Neural cell (in vitro differentiated cells): ENCODE results near the gene EDA.

Experiments used
- EP300 ChIP-seq: fragments of 450-650 bp; conservative IDR thresholded peaks from 2 replicates; pipeline ENCODE4 v1.6.1; 2014; ENCODE audit warnings: antibody characterized with exemption, mild to moderate bottlenecking, moderate library complexity; ENCODE audit not compliant: poor library complexity, severe bottlenecking
- EZH2 ChIP-seq: fragments of 200-600, 300-800 bp; shearing (Covaris generic), sonication (generic); IDR thresholded peaks from 2 replicates; pipeline ENCODE4 v1.6.1; 2014; ENCODE audit warnings: antibody characterized with exemption, low read length, borderline replicate concordance, mild to moderate bottlenecking; ENCODE audit not compliant: insufficient read depth, poor library complexity, severe bottlenecking
- MXI1 ChIP-seq: fragments of 450-650 bp; conservative IDR thresholded peaks from 2 replicates; pipeline ENCODE4 v1.6.1; 2014; ENCODE audit warnings: antibody characterized with exemption, mild to moderate bottlenecking; ENCODE audit not compliant: poor library complexity, severe bottlenecking
- POLR2AphosphoS5 ChIP-seq: IDR thresholded peaks from 2 replicates; pipeline ENCODE4 v1.6.1; 2012
- TAF1 ChIP-seq: IDR thresholded peaks from 2 replicates; pipeline ENCODE4 v1.6.1; 2012; ENCODE audit warnings: low read depth
- TF ChIP-seq, protein P1 (sequence below): fragments of 450-650 bp; IDR thresholded peaks from 2 replicates; pipeline ENCODE4 v1.5.1; 2014; ENCODE audit warnings: antibody characterized with exemption, mild to moderate bottlenecking, moderate library complexity; ENCODE audit not compliant: poor library complexity, severe bottlenecking

DNA sequence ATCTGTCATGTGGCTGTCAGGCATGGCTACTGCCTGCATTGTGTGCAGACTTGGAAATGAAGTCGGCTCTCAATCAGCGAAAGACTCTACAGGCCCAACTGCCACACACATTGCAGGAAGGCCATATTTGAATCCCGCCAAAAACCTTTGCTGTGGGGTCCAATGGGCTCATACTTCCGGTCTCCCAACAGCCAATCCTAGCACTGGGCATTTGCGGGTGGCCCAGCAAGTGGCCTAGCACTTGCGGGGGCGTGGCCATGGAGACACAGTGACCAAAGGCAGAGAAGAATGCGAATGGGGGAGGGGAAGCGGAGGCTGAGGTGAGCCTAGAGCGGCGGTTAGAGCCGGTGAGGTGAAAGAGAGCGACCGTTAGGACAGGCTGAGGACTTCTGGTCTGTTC lies 446.2 kb downstream of the EDA start, which contains the start of gene OTUD6A:
- TF ChIP-seq, protein P1, sequence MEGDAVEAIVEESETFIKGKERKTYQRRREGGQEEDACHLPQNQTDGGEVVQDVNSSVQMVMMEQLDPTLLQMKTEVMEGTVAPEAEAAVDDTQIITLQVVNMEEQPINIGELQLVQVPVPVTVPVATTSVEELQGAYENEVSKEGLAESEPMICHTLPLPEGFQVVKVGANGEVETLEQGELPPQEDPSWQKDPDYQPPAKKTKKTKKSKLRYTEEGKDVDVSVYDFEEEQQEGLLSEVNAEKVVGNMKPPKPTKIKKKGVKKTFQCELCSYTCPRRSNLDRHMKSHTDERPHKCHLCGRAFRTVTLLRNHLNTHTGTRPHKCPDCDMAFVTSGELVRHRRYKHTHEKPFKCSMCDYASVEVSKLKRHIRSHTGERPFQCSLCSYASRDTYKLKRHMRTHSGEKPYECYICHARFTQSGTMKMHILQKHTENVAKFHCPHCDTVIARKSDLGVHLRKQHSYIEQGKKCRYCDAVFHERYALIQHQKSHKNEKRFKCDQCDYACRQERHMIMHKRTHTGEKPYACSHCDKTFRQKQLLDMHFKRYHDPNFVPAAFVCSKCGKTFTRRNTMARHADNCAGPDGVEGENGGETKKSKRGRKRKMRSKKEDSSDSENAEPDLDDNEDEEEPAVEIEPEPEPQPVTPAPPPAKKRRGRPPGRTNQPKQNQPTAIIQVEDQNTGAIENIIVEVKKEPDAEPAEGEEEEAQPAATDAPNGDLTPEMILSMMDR: no peak
- TF ChIP-seq MXI1 (no peak), POLR2AphosphoS5 (no peak), TAF1 (no peak), EZH2 (no peak), EP300 (no peak)
